HG03558 (cell line): Measurements from ENCODE around the gene LDHAL6B.

Source experiments
- ATAC-seq: cut with Tn5 transposase; IDR thresholded peaks from one replicate; pipeline ENCODE4 v1.9.1; 2021; ENCODE audit warnings: moderate number of reproducible peaks; ENCODE audit not compliant: unreplicated experiment; ENCODE audit errors: extremely low read depth

Gene LDHAL6B

GRCh38 chr15:59245559-59245958 lies 38.9 kb downstream of the LDHAL6B start:
- no peak for ATAC-seq

GRCh38 chr15:59247364-59247763 lies 40.7 kb downstream of the LDHAL6B start:
- ATAC-seq, result no peak

- no peak for ATAC-seq
Observed at GRCh38 chr15:59249816-59250215, 43.2 kb downstream of the LDHAL6B start.

- no peak for ATAC-seq
Observed at GRCh38 chr15:59250249-59250648, 43.6 kb downstream of the LDHAL6B start.

GRCh38 chr15:59251001-59251845 lies 44.6 kb downstream of the LDHAL6B start:
- peak; percentile 32 for ATAC-seq

- no peak for ATAC-seq
Observed at GRCh38 chr15:59252137-59252536, 45.5 kb downstream of the LDHAL6B start.

GRCh38 chr15:59255680-59256336 lies 49.2 kb downstream of the LDHAL6B start:
- no peak for ATAC-seq

GRCh38 chr15:59256482-59256881 lies 49.8 kb downstream of the LDHAL6B start:
- ATAC-seq, result no peak

- no peak for ATAC-seq
Observed at GRCh38 chr15:59257140-59257539, 50.5 kb downstream of the LDHAL6B start.
